Effector CD4-positive, alpha-beta T cell (primary cell): Measurements from ENCODE around the gene COPE.

Experiments used
- DNase-seq: peaks from one replicate; pipeline ENCODE4 v3.0.0-alpha.2; 2020

Gene COPE

DNA sequence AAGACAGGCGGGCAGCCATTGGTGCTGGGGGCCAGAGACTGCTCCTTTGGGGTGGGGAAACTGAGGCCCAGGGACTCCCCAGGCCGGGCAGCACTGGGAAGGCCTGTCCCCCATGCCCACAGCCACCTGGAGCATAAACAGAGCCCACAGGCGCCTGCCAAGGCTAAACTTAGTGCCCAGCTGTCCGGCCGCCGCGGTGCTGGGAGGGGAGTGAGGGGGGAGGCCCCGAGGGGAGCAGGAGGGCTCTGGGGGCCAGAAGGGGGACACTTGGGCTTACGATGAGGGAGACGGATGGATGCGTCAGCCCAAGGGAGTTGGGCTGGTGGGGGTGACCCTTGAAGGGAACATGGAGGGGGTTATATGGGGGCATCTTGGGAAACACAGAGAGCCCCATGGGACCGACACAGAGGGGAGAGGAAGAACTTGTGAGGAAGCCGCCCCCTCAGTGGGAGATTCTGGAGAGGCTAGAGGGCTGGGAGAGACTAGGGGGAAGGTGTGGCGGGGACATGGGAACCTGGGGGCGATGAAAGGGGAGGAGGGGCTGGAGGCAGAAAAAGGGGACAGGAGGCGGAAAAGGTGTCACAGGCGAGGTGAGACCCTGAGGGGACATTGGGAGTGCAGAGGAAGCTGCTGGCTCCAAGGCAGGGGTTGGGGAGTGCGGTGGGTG is 25.5 kb downstream of the COPE start:
- no peak for DNase-seq

DNA sequence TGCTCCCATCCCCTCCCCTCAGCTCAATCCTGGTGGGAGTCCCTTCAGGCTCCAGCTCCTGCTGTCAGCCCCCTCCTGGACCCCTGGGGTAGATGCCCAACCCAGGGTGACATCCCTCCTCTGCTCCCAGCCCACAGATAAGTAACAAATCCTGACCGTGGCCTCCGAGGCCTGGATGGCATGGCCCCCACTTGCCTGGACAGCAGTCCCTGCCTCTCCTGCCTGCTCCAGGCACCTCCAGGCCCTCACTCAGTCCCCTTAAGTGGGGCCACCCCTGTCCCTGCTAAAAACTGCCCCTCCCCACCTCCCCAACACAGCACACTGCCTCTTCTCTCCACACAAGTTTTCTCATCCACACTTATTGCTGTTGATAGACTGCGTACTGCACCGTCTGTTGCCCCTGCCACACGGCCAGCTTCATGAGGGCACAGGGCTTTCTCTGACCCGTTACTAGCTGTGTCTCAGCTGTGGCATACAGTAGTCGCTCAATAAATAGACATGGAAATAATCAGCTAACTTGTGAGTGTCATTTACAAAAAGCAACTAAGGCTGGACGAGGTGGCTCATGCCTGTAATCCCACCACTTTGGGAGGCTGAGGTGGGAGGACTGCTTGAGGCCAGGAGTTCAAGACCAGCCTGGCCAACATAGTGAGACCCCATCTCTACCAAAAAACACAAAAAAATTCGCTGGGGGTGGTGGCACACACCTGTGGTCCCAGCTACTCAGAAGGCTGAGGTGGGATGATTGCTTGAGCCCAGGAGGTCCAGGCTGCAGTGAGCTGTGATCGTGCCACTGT is 29.0 kb downstream of the COPE start:
- no peak for DNase-seq

DNA sequence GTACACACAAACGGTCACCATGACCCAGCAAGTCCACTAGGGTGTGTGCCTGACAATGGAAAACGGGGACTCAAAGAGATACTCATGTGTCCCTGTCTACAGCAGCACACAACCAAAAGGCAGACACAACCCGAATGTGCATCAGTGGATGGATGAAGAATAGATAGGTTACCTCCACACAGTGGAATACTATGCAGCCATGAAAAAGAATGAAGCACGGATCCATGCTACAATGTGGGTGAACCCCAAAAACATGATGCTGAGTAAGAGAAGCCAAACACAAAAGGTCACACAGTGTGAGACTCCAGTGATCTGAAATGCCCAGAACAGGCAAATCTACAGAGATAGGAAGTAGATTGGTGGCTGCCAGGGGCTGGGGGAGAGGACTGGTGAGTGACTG is 32.2 kb downstream of the COPE start:
- no peak for DNase-seq

DNA sequence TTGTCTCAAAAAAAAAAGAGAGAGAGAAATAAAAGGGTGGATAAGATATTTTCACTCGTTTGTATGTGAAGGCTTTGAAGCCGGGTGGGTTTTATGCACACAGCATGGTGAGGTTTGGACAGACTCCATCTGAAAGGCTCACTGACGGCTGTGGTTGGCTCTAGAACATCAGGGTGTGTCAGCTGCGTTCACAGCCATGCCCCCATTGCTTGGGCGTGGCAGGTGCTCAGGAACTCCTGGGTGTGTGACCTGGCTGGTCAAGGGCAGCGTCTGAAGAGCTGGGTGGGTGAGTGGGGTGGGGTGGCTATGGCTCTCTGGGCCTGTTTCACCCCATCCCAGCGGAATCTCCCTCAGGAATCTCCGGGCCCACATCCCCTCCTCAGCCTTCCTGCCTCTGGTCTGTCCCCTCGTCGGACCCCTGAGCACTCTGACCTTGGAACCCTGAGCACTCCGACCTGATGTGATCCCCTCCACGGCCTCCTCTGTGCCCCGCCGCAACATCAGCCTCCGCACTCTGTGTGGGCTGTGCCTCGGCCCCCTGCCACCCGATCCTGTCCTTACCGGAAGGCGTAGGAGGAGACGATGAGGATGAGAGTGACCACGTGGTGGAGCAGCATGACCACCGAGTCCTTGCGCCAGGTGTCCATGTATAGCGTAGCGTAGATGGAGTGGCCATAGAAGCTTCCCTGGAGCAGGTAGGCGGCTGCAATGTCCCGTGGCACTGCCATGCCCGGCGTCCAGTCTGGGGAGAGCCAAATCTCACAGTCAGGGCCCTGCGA is 35.5 kb downstream of the COPE start:
- no peak for DNase-seq

DNA sequence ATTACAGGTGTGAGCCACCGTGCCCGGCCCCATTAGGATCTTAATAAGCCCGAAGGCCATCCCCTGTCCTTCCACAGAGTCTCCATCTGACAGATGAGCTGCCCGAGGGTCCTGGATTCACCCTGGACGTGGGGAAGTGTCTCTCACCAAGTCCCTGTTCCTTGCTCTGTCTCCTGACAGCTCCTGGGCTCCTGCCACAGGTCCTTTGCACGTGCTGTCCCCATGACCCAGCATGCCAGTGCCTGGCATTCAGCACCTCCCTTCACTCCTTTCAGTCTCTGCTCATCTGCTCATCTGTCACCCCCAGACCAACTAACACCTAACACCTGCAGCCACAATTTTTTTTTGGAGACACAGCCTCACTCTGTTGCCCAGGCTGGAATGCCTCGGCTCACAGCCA is 37.7 kb downstream of the COPE start:
- no peak for DNase-seq

DNA sequence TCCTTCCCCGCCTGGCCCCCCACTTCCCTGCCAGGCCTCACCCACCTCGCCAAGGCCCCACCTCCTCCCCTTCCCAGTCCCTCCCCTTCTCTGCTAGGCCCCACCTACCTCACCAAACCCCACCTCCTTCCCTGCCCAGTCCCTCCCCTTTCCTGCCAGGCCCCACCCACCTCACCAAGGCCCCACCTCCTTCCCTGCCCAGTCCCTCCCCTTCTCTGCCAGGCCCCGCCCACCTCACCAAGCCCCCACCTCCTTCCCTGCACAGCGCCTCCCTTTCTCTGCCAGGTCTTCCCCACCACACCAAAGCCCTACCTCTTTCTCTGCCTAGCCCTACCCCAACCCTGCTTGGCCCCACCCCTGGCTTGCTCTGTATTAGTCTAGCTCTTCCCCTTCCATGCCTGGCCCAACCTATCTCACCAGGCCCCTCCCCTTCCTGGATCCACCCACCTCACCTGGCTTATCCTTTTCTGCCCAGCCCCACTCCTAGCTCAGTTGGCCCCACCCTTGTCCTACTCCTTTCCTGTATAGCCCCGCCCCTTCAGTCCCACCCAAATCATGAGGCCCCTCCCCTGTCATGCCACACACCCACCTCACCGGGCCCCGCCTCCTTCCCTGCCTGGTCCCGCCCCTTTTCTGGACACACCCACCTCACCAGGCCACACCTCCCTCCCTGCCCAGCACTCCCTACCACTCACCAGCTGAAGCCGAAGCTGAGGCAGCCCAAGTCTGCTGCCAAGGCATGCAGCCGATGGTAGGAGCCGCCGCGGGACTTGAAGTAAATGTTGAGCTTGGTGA is 39.4 kb downstream of the COPE start:
- DNase-seq, result no peak

DNA sequence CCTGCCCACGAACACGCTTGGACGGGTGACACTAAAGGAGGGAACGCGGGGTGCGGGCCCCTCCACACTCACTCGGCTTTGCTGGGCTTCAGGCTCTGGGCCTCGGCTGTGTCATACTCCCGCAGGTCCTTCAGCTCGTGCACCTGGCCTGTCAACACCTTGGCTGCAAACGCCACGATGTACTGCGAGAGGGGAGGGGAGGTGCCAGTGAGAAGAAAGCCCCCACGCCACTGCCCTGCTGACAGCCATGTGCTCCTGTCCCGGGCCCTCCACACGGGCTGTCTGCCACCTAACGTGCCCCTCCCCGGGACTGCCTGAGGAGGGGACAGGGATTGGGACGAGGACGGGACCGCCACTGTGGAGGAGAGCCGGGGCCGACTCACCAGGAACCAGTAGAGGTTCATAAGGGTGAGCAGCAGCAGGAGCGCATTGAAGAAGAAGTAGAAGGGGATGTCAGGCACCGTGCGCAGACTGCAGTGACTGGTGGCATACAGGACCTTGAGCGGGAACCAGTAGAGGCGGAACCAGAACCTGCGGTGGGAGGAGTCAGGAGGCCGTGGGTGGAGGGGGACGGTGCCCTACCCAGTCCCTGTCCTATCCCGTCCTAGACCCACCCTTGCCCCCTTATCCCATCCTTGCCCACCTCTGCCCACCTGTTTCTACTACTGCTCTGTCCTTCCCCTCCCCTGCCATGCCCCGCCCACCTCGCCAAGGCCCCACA is 40.2 kb downstream of the COPE start:
- DNase-seq, result no peak

DNA sequence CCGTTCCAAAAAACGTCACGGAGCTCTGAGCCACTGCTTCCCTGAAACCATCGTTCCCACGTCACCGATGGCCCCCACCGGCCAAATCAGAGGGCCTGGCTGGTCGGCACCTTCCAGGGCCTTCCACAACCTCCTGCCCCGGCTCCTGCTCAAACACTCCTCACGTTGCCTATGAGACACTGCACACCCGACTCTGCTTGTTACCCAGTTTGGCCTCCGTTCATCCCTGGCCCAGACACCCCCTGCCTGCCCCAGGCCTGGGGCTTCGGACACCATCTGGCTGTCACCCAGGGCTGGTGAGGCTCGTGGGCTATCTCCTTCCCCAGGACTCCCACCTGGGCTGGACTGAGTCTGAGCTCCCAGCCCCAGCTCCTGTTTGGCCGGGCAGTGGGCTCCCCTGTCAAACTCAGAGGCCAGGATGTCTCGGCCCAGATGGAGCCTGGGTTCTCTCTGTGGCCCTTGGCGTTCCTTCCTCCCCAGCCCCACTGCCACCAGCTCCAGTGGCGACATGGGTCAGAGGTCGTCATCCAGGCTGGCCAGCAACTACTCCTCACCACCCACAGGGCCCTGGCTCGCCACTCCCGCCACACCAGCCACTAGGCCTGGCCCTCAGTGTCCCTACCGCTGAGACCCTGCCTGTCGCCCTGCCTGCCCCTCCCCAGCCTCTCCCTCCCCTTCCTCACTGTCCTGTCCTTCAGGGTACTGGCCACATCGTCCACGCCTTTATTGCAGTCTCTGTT is 41.0 kb downstream of the COPE start:
- DNase-seq, result no peak

DNA sequence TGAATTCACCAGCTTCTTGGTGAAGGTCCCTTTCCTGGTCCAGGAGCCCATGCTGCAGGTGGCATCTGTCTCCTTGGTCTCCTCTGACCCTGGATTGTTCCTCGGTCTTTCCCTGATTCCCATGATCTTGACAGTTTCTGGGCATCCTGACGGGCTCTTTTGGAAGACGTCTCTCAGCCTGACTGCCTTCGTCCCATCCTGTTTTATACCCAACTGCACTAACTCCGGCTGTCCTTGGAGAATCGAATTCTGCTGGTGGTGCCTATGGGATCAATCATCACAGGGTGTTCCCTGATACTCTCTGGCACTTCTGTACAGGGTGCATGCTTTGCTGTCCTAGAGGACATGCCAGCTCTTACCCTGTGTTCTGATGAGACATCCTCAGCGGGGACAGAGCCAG is 42.3 kb downstream of the COPE start:
- DNase-seq, result no peak

DNA sequence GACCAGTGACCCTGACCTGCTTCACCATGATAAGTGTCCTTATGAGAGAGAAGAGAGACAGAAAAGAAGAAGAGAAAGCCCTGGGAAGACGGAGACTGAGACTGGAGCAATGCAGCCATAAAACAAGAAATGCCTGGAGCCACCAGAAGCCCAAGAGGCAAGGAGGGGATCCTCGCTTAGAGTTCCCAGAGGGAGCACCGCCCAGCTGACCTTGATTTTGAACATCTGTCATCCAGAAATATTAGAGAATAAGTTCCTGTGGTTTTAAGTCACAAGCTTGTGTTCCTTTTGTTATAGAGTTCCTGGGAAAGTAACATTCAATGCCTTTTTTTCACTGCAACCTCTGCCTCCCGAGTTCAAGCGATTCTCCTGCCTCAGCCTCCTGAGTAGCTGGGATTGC is 43.5 kb downstream of the COPE start:
- no peak for DNase-seq

DNA sequence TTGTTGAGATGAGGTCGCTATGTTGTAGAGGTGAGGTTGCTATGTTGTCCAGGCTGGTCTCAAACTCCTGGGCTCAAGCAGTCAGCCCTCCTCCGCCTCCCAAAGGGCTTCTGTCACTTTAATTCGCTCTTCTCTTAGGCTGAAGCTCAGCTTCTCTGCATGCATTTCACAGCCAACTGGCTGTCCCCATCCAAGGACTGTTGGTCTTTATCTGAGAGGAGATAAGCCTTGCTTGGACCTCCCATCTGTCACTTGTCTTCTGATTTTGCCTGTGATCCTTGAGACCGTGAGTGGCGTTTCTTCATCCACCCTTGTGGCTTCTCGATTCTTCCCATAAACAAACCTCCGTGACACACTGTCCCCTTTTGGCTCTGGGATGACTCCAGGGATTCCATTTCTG is 47.6 kb downstream of the COPE start:
- DNase-seq, result no peak

DNA sequence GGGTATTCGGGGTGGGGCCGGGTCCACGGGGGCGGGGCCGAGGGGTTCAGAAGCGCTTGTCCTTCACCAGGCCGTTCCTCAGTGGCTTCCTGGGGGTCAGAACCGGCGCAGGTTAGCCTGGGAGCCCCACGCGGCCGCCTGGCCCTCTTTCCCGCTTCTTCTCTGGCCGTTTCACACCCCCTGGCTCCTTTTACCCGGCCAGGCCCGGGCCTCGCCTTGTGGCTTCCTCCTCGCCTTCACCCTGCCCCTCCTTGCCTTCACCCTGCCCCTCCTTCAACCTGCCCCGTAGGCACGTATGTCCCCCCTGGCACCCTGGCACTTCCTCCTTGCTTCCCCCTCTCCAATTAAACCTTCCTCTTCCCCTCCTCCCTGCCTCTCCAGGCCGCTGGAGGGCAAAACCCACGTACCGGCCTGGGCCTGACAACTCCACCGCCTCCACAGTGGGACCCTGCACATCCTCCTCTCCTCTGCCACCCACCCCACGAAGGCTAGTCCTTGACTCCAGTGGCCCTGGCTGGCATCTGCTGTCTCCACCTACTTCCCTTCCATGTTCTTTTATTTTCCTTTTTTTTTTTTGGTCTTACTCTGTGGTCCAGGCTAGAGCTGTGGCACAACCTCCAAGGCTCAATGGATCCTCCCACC is 48.5 kb downstream of the COPE start:
- DNase-seq, result no peak

DNA sequence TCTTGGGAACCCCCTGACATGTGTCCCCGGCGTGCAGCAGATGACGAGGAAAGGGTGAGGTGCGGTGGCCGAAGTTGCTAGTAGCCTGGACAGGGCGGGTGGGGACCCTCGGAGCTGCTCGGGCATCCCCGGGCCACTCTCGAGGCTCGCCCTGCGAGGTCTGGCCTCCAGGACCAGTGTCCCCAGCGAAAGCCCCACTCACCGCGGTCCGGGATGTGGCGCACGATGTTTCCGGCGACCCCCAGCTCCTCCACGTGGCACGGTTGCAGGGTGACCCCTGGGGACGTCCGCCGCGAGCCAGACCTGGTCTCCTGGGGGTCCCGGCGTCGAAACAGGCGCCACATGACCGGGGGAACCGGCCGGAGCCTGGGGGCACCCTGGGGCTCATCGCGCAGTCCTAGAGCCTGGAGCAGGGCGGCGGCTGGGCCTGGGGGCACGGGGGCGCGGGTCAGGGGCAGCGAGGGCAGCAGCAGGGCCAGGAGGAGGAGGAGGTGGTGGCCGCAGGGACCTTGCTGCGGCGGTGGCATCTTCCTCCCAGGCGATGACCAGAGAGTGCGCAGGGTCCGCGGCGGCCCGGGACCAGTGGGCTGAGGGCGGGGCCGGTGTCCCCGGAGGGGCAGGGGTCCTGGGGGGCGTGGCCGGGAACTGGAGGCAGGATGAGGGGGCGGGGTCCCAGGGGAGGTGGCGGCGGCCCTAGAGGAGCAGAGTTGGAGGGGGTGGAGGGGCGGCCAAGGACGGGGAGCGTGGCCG is 49.2 kb downstream of the COPE start:
- no peak for DNase-seq

DNA sequence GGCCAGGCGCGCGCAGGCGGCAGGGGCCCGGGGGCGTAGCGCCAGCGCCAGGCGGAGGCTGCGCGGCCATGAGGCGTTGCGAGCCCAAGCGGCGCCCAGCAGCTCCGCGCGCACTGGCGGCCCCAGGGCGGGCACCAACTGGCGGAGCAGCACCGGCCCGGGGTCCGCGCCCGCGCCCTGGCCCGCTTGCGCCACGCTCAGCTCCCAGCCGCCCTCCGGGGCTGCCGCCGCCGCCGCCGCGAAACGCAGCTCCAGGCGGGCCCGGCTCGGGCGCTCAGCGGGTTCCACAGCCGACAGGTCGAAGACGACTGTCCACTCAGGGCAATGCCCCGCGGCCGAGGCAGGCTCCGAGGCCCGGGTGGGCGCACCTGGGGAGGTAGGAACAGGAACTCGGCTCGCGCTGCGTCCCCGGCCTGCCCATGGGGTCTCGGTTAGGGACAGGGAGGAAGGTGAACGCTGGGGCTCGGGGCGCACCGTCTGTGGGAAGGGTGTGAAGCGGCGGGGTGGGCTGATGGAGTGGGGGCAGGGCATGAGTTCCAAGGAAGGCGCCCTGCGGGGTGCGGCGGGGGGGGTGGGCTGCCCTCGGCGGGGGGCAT is 50.1 kb downstream of the COPE start:
- DNase-seq, result no peak

DNA sequence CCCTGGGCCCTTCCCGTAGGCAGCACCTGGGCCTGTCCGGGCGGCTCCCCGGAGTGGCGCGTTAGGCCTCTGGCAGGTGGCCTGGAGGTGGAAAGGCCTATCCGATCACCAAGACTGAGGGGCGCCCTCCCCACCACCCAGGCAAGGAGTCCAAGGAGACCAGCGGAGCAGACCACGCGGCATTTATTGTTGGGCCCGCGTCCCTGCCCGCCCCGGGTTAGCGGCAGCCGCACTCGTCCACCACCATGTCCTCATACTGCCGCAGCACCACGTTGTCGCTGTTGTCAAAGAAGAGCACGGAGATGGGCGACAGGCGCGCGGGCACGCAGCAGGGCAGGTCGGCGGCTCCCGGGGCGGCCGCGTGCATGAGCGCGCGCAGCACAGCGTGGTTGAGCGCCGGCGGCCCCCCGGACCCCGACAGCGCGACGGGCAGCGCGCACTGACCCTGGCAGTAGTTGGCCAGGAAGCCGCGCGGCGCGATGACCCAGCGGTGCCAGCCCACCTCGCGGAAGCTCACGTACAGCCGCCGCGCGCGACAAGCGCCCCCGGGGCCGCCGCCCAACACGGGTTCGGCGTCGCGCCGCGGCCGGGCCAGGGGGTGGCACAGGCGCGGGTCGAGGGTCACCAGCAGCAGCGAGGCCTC is 50.7 kb downstream of the COPE start:
- DNase-seq, result no peak

DNA sequence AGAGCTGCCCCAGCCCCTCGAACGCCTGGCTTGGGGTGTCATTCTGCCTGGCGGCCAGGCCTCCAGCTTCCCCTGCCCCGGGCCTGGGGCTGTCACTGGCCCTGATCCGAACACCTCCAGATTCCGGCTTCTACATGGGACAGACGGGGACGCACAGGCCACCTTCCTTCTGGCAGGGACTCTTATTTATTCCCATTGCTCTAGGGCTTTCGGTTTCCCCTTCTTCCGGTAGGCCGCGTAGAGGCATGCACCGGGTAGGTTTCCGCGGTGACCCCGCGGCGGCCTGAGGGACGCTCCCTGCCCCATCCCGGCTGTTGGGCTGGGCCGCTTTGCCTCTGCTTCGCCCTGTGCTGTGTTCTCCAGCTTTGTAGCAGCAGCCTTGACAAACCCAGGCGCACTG is 51.4 kb downstream of the COPE start:
- no peak for DNase-seq

DNA sequence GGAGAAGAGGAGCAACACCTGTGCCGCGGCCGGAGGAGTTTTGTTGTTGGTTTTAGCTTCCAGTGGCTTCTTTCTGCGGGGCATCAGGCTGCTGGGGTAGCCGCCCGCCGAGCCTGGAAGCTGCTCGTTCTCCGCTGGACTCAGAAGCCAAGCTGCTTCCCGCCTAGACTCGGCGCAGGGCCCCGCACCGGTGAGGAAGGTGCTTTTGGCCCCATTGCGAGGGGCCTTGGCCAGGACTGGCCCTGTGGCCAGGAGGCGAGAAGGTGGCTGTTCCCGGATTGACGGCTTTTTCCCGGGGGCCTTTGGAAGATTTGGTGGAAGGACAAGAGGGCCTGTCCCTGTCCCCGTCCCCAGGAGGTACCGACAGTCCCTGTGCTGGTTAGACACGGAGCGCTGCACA is 52.0 kb downstream of the COPE start:
- no peak for DNase-seq

DNA sequence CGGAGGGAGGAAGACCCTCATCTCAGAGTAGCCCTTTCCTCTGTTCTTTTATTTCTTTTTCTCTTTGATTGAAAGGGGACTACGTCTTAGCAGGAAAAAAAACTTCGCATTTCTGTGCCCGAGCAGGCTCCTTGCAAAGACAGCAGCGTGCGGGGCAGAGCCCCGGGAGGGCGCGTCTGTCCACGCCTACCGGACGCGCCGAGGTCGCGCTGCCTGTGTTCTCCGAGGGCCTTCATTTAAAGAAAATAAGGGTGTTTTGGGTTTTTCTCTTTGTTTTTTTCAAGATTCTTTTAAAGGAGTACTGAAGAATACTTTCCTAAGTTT is 52.4 kb downstream of the COPE start:
- DNase-seq, result no peak

DNA sequence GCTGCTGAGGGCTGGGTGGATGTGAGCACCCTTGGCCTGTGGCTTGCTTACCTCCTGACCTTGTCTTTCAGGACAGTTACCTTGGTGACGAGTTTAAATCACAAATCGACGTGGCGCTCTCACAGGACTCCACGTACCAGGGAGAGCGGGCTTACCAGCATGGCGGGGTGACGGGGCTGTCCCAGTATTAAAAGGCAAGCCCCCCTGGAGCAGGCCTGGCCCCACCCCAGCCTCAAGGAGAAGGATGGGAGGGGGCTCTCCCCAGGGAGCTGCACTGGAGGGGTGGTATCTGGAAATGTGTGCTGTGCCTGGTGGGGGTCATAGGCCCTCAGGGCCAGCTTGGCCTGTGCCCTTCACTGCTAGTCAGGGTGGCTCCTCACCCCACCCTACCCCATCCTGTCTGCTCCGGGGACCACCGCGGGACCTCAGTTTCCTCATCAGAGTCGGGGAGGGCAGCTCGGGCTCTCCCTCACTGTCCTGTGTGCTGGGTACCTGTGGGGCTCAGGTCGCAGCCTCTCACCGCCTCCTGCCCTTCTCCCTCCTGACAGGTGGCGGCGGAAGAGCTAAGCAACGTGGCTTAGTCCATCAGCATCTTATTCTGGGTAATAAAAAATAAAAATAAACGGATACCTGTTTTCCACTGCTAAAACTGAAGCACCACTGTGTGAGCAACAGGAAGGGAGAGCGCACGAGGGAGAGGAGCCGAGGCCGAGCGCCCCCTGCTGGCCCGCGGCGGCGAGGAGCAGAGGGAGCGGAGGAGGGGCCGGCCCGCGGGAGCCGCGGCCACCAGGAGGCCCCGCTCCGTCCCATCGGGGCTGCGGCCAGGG is 53.0 kb downstream of the COPE start:
- DNase-seq, result peak; percentile 49
